ENCODE data around the gene PSD4.

- TF ChIP-seq, protein P1, sequence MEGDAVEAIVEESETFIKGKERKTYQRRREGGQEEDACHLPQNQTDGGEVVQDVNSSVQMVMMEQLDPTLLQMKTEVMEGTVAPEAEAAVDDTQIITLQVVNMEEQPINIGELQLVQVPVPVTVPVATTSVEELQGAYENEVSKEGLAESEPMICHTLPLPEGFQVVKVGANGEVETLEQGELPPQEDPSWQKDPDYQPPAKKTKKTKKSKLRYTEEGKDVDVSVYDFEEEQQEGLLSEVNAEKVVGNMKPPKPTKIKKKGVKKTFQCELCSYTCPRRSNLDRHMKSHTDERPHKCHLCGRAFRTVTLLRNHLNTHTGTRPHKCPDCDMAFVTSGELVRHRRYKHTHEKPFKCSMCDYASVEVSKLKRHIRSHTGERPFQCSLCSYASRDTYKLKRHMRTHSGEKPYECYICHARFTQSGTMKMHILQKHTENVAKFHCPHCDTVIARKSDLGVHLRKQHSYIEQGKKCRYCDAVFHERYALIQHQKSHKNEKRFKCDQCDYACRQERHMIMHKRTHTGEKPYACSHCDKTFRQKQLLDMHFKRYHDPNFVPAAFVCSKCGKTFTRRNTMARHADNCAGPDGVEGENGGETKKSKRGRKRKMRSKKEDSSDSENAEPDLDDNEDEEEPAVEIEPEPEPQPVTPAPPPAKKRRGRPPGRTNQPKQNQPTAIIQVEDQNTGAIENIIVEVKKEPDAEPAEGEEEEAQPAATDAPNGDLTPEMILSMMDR (IDR thresholded peaks at IDR 0.05; ENCODE audit: poor library complexity, severe bottlenecking): no peak
- no peak for TF ChIP-seq POLR2AphosphoS5 (IDR thresholded peaks at IDR 0.05)
- no peak for TF ChIP-seq EZH2 (IDR thresholded peaks at IDR 0.05; ENCODE audit: borderline replicate concordance, insufficient read depth, low read length, poor library complexity, severe bottlenecking)
- no peak for TF ChIP-seq EP300 (conservative IDR thresholded peaks at IDR 0.05; ENCODE audit: poor library complexity, severe bottlenecking)
- TF ChIP-seq MXI1 (conservative IDR thresholded peaks at IDR 0.05; ENCODE audit: poor library complexity, severe bottlenecking): no peak
- no peak for TF ChIP-seq SMC3 (conservative IDR thresholded peaks at IDR 0.05; ENCODE audit: poor library complexity)
Measured at GRCh38 chr2:113227290-113227689, 53.5 kb downstream of the PSD4 start.
